ENCODE measurements around the gene DMWD.

DNA sequence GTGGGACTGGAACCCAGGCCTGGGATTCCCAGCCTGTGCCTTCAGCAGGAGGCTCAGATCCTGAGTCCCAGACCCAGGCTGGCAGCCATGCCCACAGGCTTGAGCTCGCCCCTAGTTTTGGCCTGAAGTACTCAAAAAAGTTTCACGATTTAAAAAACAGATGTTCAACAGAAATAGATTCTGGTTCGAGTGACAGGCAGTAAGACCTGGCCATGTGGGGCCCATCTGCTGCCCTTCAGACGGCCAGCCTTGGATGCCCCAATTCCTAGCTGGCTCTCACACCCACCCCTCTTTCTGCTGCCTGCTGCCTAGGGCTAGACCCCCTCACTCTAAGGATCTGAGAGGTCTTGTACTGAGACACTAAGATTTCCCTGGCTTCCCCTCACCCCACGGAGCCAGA, 7.5 kb downstream of the DMWD start:
- TF ChIP-seq CTCF (IDR thresholded peaks at IDR 0.05; ENCODE audit: insufficient read depth, low read length, poor library complexity, severe bottlenecking) (no peak), EZH2phosphoT487 (conservative IDR thresholded peaks at IDR 0.05; ENCODE audit: low read length) (no peak)

Data from SU-DHL-6 (cell line).